Progenitor cell of endocrine pancreas (in vitro differentiated cells): ENCODE results near the gene THEM5. TPM values are rescaled to one million over a fixed set of nuclear protein-coding genes. Genes with fewer than 3 reads are reported as not detected.

Experiments
- DNase-seq: peaks from one replicate; pipeline ENCODE4 v3.0.0; 2021; ENCODE audit warnings: low spot score; ENCODE audit not compliant: unreplicated experiment
- H3K27ac Mint-ChIP-seq: 2 replicates; pipeline ENCODE4 v1.8.0; 2021; ENCODE audit warnings: mild to moderate bottlenecking, moderate library complexity, mixed read lengths
- H3K27me3 Mint-ChIP-seq: 2 replicates; pipeline ENCODE4 v1.8.0; 2021; ENCODE audit warnings: mixed read lengths
- H3K36me3 Mint-ChIP-seq: 2 replicates; pipeline ENCODE4 v1.8.0; 2022; ENCODE audit warnings: mixed read lengths; ENCODE audit not compliant: insufficient read depth
- H3K4me1 Mint-ChIP-seq: 2 replicates; pipeline ENCODE4 v1.8.0; 2021; ENCODE audit warnings: low read depth, mixed read lengths
- H3K4me3 Mint-ChIP-seq: 2 replicates; pipeline ENCODE4 v1.8.0; 2021; ENCODE audit warnings: low read depth, mild to moderate bottlenecking, moderate library complexity, mixed read lengths
- H3K9me3 Mint-ChIP-seq: 2 replicates; pipeline ENCODE4 v1.8.0; 2021; ENCODE audit warnings: low read depth, mixed read lengths
- CTCF ChIP-seq: fragments of 200-600 bp; sonication (generic); IDR thresholded peaks from one replicate; pipeline ENCODE4 v1.5.0; 2021; ENCODE audit warnings: antibody characterized with exemption, mild to moderate bottlenecking; ENCODE audit not compliant: unreplicated experiment
- total RNA-seq: library from RNA; stranded (reverse); gene quantifications from 2 replicates; pipeline ENCODE4 v1.2.1, GENCODE V29; 2021

THEM5 gene
- total RNA-seq, 1 donor from 2014 or later: not detected

GRCh38 chr1:151803915-151804314 lies 49.6 kb downstream of the THEM5 start:
- Mint-ChIP-seq H3K9me3 (no peaks in the 10 kb centered on the region), H3K4me3 (no peak overlapping the region), H3K27me3 (peaks cover 49% of the 10 kb centered on the region), H3K4me1 (no peaks in the 10 kb centered on the region), H3K27ac (no peak overlapping the region), H3K36me3 (no peaks in the 10 kb centered on the region)
- DNase-seq: no peak
- no peak for TF ChIP-seq CTCF

GRCh38 chr1:151803164-151803563 lies 50.3 kb downstream of the THEM5 start:
- DNase-seq: no peak
- H3K27ac Mint-ChIP-seq: no peak overlapping the region
- H3K4me1 Mint-ChIP-seq: no peaks in the 10 kb centered on the region
- H3K9me3 Mint-ChIP-seq: no peaks in the 10 kb centered on the region
- no peaks in the 10 kb centered on the region for H3K36me3 Mint-ChIP-seq
- H3K27me3 Mint-ChIP-seq: peaks cover 46% of the 10 kb centered on the region
- TF ChIP-seq CTCF: no peak
- no peak overlapping the region for H3K4me3 Mint-ChIP-seq

DNA sequence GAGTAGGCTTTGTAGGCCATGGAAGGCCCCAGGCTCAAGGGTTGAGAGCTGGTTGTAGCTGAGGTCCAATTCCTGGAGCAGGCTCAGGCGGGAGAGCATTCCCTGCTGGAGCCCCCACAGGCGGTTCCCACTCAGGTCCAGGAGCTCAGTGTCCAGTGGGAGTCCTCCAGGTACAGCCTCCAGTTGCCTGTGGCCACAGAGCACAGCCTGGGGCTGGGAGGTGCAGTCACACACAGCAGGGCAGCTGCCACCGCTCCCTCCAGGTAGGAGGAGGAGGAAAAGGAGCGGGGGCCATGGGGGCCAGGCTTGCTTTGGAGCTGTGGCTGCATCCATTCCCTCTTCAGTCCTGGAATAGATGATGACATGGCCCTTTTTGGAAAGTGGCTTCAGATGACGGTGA lies 51.1 kb downstream of the THEM5 start:
- Mint-ChIP-seq H3K27ac (no peak overlapping the region), H3K36me3 (no peaks in the 10 kb centered on the region), H3K27me3 (peaks cover 40% of the 10 kb centered on the region), H3K4me1 (no peaks in the 10 kb centered on the region), H3K9me3 (no peaks in the 10 kb centered on the region), H3K4me3 (no peak overlapping the region)
- no peak for TF ChIP-seq CTCF
- DNase-seq: no peak

- no peak for TF ChIP-seq CTCF
- Mint-ChIP-seq H3K9me3 (no peaks in the 10 kb centered on the region), H3K36me3 (no peaks in the 10 kb centered on the region), H3K27me3 (peaks cover 40% of the 10 kb centered on the region), H3K4me1 (no peaks in the 10 kb centered on the region), H3K27ac (no peak overlapping the region), H3K4me3 (no peak overlapping the region)
- no peak for DNase-seq
Measured at GRCh38 chr1:151801846-151802245, 51.7 kb downstream of the THEM5 start.

DNA sequence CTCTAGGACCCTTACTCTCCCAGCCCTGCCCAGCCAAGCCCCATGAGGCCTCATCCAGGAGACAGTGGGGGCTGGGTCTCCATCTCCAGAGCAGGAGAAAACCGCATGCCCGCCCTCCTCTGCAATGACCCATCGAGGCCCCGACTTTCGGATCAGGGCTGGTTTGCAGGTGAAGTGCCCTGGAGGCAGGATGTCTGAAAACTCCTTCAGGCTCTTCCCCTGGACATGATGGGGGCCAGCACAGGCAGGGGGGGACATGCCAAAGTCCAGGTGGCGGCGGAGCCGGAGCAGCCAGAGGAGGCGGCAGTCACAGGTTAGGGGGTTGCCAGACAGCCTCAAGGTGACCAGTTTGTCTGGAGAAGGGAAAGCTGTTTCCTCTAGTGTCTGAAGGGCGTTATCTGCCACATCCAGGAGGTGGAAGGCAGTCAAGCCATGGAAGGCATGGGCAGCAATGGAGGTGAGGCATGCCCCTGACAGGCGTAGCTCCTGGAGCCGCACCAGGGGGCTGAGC lies 52.1 kb downstream of the THEM5 start:
- no peaks in the 10 kb centered on the region for H3K4me1 Mint-ChIP-seq
- H3K4me3 Mint-ChIP-seq: no peak overlapping the region
- no peak for TF ChIP-seq CTCF
- no peaks in the 10 kb centered on the region for H3K9me3 Mint-ChIP-seq
- H3K27me3 Mint-ChIP-seq: peaks cover 37% of the 10 kb centered on the region
- H3K36me3 Mint-ChIP-seq: no peaks in the 10 kb centered on the region
- H3K27ac Mint-ChIP-seq: no peak overlapping the region
- DNase-seq: no peak
